T47D (cell line): ENCODE data around the gene PFKFB4.

Experiments
- DNase-seq, 2 experiments: peaks; one replicate each; pipeline versions ENCODE4 v3.0.0 to v3.0.0-alpha.2; 2011 to 2012; ENCODE audit warnings: low read depth in 1 of 2, low spot score in 1 of 2
- JUND ChIP-seq: IDR thresholded peaks from 2 replicates; pipeline ENCODE4 v1.6.1; 2012; ENCODE audit warnings: low read depth
- in situ Hi-C: cut with HindIII; loops from 2 replicates; pipeline ENCODE4 v1.10.0; 2016; ENCODE audit warnings: low sequenced_read_pairs, low pct_unique_long_range_greater_than_20kb

The PFKFB4 gene

GRCh38 chr3:48573973-48574585 is 17.5 kb upstream of the PFKFB4 start:
- DNase-seq, result no peak
- TF ChIP-seq JUND, result no peak
- in situ Hi-C loops, result no loop called here

DNA sequence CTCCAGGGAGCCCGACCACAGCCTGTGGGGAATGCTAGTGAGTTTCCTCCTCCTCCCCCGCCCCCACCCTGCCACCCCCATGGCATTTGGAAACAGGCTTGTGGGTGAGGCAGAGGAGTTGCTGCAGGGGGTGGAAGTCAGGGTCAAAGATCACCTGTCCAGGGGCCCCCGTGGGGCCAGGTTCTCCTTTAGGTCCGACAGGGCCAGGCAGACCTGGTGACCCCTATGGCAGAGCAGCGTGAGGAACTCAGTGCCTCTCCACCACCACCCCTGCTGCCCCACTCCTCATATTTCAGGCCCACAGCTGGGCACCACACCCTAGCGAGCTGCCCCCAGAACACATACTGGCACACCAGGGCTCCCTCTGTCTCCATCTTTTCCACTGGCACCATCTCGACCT is 15.9 kb upstream of the PFKFB4 start:
- in situ Hi-C loops, result no loop called here
- DNase-seq, result no peak
- TF ChIP-seq JUND, result no peak

- in situ Hi-C loops, result no loop called here
- TF ChIP-seq JUND, result no peak
- DNase-seq, result no peak
These were observed 15.3 kb upstream of the PFKFB4 start for GRCh38 chr3:48571938-48572337.

DNA sequence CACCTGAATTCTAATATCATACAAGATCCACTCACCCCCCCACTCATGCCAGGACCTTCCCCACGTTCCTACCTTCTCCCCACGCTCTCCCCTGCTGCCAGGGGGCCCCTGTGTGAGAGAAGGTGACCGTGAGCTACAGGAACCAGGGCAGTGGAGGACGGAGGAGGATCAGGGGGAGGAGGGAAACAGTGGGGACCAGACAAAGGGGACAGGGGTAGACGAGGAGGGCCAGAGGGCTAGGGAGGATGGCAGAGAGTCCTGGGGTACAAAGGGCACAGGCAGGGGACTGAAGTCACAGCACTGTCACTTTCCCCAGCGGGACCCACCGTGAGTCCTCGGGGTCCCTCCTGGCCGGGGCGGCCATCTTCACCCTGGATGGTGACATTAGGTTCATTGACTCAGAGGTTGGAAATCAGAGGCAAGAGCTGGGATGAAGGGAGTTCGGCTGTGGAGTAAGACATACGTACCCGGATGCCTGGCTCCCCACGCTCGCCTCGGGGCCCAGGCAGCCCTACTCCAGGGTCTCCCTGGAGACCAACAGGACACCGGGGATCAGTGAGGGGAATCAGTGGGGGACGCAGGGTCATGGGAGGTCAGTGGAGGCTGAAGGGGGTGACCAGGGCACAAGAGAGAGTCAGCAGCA is 13.3 kb upstream of the PFKFB4 start:
- in situ Hi-C loops, result no loop called here
- no peak for DNase-seq
- no peak for TF ChIP-seq JUND

DNA sequence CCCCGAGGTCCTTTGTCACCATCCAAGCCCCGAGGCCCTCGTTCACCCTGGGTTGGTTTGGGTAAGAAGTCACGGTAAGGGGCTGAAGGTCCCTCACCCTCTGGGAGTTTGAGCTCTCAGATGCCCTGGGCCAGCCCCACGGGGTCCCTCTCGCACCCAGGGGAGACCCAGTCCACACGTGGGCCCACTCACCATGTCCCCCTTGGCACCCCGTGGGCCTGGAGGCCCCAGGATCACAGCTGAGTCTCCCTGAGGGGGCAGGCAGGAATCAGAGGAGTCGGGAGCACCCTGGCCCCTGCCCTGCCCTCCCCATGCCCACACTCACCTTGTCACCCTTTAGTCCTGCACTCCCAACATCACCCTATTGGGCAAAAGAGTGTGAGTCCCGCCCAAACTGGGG is 12.8 kb upstream of the PFKFB4 start:
- no peak for TF ChIP-seq JUND
- no peak for DNase-seq
- in situ Hi-C loops, result no loop called here

DNA sequence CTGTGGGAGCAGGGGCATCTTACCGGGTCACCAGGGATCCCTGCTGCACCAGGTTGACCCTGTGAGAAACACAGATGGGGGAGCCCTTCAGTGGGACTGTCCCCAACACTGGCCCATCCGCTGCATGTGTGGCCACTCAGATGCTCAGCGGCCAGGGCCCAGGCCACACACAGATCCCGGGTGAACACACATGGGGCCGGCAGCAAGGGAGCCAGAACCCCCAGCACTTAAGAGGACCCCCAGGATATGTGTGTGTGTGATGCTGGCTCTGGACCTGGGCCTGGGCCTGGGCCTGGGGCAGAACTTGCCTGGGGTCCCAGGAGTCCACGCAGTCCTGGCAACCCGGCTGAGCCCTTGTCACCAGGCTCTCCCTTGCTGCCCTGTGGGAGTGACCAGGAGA is 11.9 kb upstream of the PFKFB4 start:
- TF ChIP-seq JUND, result no peak
- in situ Hi-C loops, result no loop called here
- no peak for DNase-seq

- TF ChIP-seq JUND, result no peak
- DNase-seq, result no peak
- in situ Hi-C loops, result no loop called here
These were observed 10.9 kb upstream of the PFKFB4 start for GRCh38 chr3:48567500-48567899.

GRCh38 chr3:48567090-48567489 is 10.5 kb upstream of the PFKFB4 start:
- TF ChIP-seq JUND, result no peak
- in situ Hi-C loops, result no loop called here
- DNase-seq, result no peak

DNA sequence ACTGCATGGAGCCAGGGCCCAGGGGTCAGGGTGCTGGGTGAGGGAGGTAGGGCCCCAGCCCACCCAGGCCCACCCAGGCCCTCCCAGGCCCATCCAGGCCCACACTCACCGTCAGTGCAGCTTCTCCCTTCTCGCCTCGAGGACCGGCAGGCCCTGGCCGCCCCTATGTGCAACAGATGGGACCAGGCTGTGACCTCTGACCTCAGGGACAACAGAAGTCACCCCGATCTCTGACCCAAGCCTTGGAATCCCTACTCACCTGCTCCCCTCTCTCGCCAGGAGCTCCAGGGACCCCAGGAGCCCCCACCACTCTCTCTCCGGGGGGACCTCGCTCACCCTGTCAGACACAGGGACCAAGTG is 9.8 kb upstream of the PFKFB4 start:
- no peak for TF ChIP-seq JUND
- in situ Hi-C loops, result no loop called here
- no peak for DNase-seq

DNA sequence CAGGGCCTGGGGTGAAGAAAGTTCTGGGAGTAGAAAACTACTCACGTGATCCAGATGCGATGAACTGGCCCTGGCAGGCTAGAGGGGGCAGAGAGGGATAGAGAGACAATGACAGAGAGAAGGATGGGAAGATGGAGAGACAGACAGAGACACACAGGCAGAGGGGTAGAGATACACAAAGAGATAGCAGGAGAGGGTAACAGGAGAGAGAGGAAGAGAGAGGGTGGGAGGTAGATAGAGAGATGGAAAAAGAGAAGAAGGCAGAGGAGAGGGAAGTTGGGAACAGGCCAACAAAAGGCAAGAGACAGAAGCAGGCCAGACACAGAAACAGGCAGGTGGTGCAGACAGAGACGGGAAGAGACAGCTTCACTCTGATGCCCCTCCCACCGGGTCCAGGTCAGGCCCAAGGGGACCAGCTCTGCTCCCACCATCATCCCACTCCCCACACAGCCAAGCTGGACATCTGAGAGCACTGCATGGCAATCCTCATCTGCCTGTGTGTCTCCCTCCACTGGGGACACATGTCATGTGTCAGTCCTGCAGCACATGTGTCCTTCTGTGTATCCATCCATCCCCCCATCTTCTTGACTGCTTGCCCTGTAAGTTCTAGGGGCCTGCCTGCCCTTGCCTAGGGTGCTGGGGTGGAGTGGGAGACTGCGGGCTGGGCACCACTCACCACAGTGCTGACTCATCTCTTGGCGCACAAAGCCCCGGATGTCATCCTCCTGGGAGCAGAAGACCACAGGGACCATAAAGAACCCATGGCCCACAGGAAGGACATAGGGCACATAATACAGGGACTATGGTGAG is 9.2 kb upstream of the PFKFB4 start:
- no peak for TF ChIP-seq JUND
- in situ Hi-C loops, result no loop called here
- no peak for DNase-seq

GRCh38 chr3:48565186-48565585 is 8.6 kb upstream of the PFKFB4 start:
- in situ Hi-C loops, result no loop called here
- TF ChIP-seq JUND, result no peak
- no peak for DNase-seq

DNA sequence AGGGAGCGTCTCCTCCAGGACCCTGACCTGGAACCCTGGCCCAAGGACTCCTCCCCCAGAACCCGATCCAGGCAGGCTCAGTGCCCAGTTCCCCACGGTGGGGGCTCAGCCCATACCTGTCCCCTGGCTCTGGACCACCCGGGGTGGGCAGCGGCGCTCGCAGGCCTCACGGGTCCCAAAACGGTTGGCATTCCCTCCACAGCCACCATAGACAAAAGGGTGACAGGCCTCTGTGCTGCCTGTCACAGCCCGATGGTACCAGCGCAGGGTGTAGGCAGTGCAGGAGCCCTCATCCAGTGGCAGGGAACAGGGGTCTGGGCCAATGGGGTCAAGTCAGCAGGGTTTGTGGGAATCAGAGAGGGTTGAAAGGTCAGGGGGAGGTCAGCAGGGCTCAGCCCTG is 8.1 kb upstream of the PFKFB4 start:
- no peak for DNase-seq
- in situ Hi-C loops, result no loop called here
- TF ChIP-seq JUND, result no peak

GRCh38 chr3:48564022-48564421 is 7.4 kb upstream of the PFKFB4 start:
- DNase-seq, result no peak
- TF ChIP-seq JUND, result no peak
- in situ Hi-C loops, result no loop called here

GRCh38 chr3:48563382-48563918 is 6.8 kb upstream of the PFKFB4 start, which contains the start of gene UCN2:
Gene UCN2 (minus strand): TSS chr3:48563781. CDS start chr3:48563124, 657 bp downstream.
- in situ Hi-C loops, result no loop called here
- no peak for TF ChIP-seq JUND
- DNase-seq, result peak in 1 of 2 experiments; percentile 10
